NCI-H1930 (cell line): ENCODE data around the gene KRT26.
A peak's percentile ranks its signal among the peaks of the same experiment; 100 is the strongest.
"Not testable (repeated sequence)": the region's sequence is repeated elsewhere in the genome, so short reads cannot be mapped to it uniquely, and the experiment has no call there.

Experiments
- DNase-seq, 2 experiments: peaks; one replicate each; lab custom pipeline; 2025; lab: John Stamatoyannopoulos, UW

KRT26 gene

GRCh38 chr17:40772101-40772500 is at the start of gene KRT26:
KRT26 (minus strand) TSS chr17:40772201; CDS start chr17:40772113, 88 bp downstream.
- DNase-seq: no peak

- no peak for DNase-seq
These were observed 49.5 kb upstream of the KRT26 start for GRCh38 chr17:40821536-40821935.

GRCh38 chr17:40820228-40820838 is 48.3 kb upstream of the KRT26 start:
- DNase-seq: no peak

- DNase-seq: no peak
These were observed 47.6 kb upstream of the KRT26 start for GRCh38 chr17:40819528-40820125.

GRCh38 chr17:40818733-40819527 is 46.9 kb upstream of the KRT26 start:
- DNase-seq: peak; percentile 46 to 71

- DNase-seq: no peak
These were observed 46.3 kb upstream of the KRT26 start for GRCh38 chr17:40818343-40818732.

- no peak for DNase-seq
These were observed 45.2 kb upstream of the KRT26 start for GRCh38 chr17:40817103-40817682.

GRCh38 chr17:40816569-40816968 is 44.6 kb upstream of the KRT26 start:
- DNase-seq: no peak

- no peak for DNase-seq
These were observed 43.4 kb upstream of the KRT26 start for GRCh38 chr17:40815381-40815780.

- not testable (repeated sequence) for DNase-seq
These were observed 42.7 kb upstream of the KRT26 start for GRCh38 chr17:40814657-40815056.

GRCh38 chr17:40813804-40814203 is 41.8 kb upstream of the KRT26 start:
- no peak for DNase-seq

- DNase-seq: no peak
These were observed 40.6 kb upstream of the KRT26 start for GRCh38 chr17:40812639-40813038.

GRCh38 chr17:40810494-40810893 is 38.5 kb upstream of the KRT26 start:
- no peak for DNase-seq

- no peak for DNase-seq
These were observed 37.9 kb upstream of the KRT26 start for GRCh38 chr17:40809721-40810421.

- no peak for DNase-seq
These were observed 34.1 kb upstream of the KRT26 start for GRCh38 chr17:40806131-40806530.

GRCh38 chr17:40803617-40804082 is 31.6 kb upstream of the KRT26 start:
- peak; percentile 51 to 71 for DNase-seq

- DNase-seq: no peak
These were observed 29.2 kb upstream of the KRT26 start for GRCh38 chr17:40801157-40801556.

GRCh38 chr17:40800381-40800780 is 28.4 kb upstream of the KRT26 start:
- DNase-seq: no peak

- no peak for DNase-seq
These were observed 27.9 kb upstream of the KRT26 start, which contains the start of gene KRT28 for GRCh38 chr17:40799859-40800258. KRT28 (minus strand) TSS chr17:40799959; CDS start chr17:40799893, 66 bp downstream.

GRCh38 chr17:40796846-40797245 is 24.8 kb upstream of the KRT26 start:
- no peak for DNase-seq

- no peak for DNase-seq
These were observed 23.1 kb upstream of the KRT26 start for GRCh38 chr17:40795019-40795667.
